Dermis blood vessel endothelial cell (primary cell): Measurements from ENCODE around the gene AGBL4. TPM values are rescaled to one million over a fixed set of nuclear protein-coding genes. Genes with fewer than 3 reads are reported as not detected.
"Not testable (repeated sequence)": the region's sequence is repeated elsewhere in the genome, so short reads cannot be mapped to it uniquely, and the experiment has no call there.

Experiments used
- DNase-seq: peaks from one replicate; pipeline ENCODE4 v3.0.0; 2010
- total RNA-seq: library from RNA; depleted of rRNA; stranded (reverse); fragments of >200 nt; gene quantifications from 2 replicates; pipeline ENCODE4 v1.2.3, GENCODE V29; 2014

The AGBL4 gene
- total RNA-seq = not detected in 2 replicates

- DNase-seq = peak; percentile 4
Observed at GRCh38 chr1:50023292-50024159, at the start of gene AGBL4. Gene AGBL4, minus strand, starts transcription at chr1:50023954.

GRCh38 chr1:50066806-50067205 lies 43.1 kb upstream of the AGBL4 start:
- DNase-seq = no peak

- no peak for DNase-seq
Observed at GRCh38 chr1:50060279-50060678, 36.5 kb upstream of the AGBL4 start.

- no peak for DNase-seq
Observed at GRCh38 chr1:50048791-50049190, 25.0 kb upstream of the AGBL4 start.

- no peak for DNase-seq
Observed at GRCh38 chr1:50047916-50048694, 24.4 kb upstream of the AGBL4 start.

GRCh38 chr1:50038237-50038809 lies 14.6 kb upstream of the AGBL4 start:
- no peak for DNase-seq

- no peak for DNase-seq
Observed at GRCh38 chr1:50027794-50028193, 4.0 kb upstream of the AGBL4 start.

GRCh38 chr1:49995734-49996133 lies 28.0 kb downstream of the AGBL4 start:
- DNase-seq = no peak

GRCh38 chr1:49971088-49971487 lies 52.7 kb downstream of the AGBL4 start:
- DNase-seq = no peak

GRCh38 chr1:49951385-49951784 lies 72.4 kb downstream of the AGBL4 start:
- no peak for DNase-seq

- not testable (repeated sequence) for DNase-seq
Observed at GRCh38 chr1:49915301-49915700, 108.5 kb downstream of the AGBL4 start.

GRCh38 chr1:49906365-49906764 lies 117.4 kb downstream of the AGBL4 start:
- DNase-seq = no peak

- no peak for DNase-seq
Observed at GRCh38 chr1:49864581-49864980, 159.2 kb downstream of the AGBL4 start.

GRCh38 chr1:49854741-49855140 lies 169.0 kb downstream of the AGBL4 start:
- no peak for DNase-seq

- no peak for DNase-seq
Observed at GRCh38 chr1:49842596-49842995, 181.2 kb downstream of the AGBL4 start.

GRCh38 chr1:49841767-49842166 lies 182.0 kb downstream of the AGBL4 start:
- no peak for DNase-seq

GRCh38 chr1:49824261-49824660 lies 199.5 kb downstream of the AGBL4 start:
- no peak for DNase-seq

- no peak for DNase-seq
Observed at GRCh38 chr1:49817681-49818080, 206.1 kb downstream of the AGBL4 start.

GRCh38 chr1:49787013-49787412 lies 236.7 kb downstream of the AGBL4 start:
- not testable (repeated sequence) for DNase-seq

GRCh38 chr1:49765034-49765433 lies 258.7 kb downstream of the AGBL4 start:
- DNase-seq = peak; percentile 3

GRCh38 chr1:49738118-49738517 lies 285.6 kb downstream of the AGBL4 start:
- not testable (repeated sequence) for DNase-seq

GRCh38 chr1:49728377-49728776 lies 295.4 kb downstream of the AGBL4 start:
- DNase-seq = peak; percentile 49

- DNase-seq = no peak
Observed at GRCh38 chr1:49723662-49724061, 300.1 kb downstream of the AGBL4 start.
